HG03469 (cell line): Measurements from ENCODE around the gene SLC24A4.
"Not testable (repeated sequence)": the region's sequence is repeated elsewhere in the genome, so short reads cannot be mapped to it uniquely, and the experiment has no call there.

Experiments used
- ATAC-seq: cut with Tn5 transposase; IDR thresholded peaks from one replicate; pipeline ENCODE4 v1.9.1; 2021; ENCODE audit warnings: mild to moderate bottlenecking, moderate library complexity, moderate number of reproducible peaks; ENCODE audit not compliant: unreplicated experiment

Gene SLC24A4

DNA sequence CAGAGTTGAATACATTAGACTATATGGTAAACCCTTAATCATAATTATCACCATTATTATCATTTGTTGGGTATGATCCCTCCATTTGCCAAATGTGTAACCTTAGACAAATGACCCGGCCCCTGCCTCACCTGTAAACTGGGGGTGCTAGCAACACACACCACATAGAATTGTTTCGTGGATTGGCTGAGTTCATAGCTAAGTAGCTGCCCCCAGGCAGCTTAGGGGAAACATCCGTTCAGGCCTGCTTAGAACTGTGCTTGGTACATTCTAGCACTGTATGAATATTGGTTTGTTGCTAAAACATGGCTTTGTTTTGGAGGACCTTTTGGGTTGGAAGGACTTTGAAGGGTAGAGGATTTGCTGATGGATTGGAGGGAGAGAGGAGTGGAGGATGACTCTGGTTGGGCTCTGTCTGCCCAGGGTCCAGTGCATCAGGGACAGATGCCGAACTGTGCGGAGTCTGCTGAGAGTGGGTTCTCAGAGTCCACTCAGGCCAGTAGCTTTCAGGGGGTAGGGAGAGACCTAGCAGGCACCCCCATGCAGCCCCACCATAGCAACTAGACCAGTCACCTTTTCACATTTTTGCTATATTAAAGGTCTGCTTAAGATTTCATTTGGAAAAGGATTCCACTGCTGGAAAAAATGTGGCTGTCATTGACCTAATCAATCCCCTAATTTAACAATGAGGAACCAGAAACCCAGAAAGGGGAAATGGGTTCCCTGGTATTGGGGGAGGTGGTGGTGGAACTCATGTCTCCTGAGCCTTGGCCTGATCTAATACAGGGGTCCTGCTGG lies 192.8 kb downstream of the SLC24A4 start:
- no peak for ATAC-seq

DNA sequence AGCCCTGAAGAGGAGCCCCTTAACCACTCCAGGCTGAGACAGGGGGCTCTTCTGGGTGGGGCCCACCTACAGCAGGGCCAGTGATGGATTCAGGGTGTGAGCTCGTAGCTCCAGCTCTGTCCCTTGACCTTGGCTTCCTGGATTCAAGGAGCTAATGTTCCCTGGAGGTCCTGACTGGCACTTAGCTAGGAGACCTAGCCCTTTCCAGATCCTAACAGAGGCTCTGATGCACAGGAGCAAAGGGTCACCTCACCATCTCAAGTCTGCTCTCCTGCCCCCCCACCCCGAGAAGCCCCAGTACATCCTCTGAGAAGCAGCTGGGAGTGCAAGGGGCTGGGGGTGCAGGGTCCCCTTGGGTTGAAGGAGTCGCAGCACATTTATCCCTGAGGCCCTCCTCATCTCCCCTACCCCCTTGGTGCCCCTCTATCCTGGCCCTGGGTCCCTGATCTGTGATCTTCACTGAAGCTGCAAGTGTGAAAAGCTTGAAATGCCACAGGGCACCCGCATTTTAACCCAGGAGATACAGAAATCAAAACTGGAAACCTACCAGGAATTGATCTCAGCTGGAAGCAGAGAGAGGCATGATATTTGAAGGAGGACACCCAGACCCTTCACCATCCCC lies 193.5 kb downstream of the SLC24A4 start:
- ATAC-seq = no peak

DNA sequence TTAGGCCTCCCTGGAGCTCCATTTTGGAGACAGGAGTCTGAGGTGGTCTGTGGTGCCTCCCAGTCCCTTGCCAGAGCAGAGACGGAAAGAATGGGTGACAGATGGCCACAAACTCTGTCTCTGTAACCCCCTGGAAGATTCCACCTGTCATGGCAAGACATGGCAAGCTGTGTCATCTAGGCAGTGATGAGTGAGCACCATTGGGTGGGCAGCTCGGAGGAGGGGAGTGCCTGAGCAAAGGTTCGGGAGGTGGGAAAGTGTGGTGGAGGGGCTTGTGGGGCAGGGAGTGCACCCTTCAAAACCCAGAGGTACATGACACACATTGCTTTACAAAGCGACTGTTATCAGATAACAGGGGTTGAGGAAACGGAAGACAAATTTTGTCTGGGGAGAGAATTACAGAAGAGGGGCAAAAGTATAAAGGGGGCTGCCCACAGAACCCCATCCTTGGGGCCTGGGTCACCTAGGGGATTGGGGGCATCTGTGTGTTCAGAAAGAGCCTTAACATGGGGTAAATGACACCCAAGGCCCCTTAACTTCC lies 194.1 kb downstream of the SLC24A4 start:
- no peak for ATAC-seq

DNA sequence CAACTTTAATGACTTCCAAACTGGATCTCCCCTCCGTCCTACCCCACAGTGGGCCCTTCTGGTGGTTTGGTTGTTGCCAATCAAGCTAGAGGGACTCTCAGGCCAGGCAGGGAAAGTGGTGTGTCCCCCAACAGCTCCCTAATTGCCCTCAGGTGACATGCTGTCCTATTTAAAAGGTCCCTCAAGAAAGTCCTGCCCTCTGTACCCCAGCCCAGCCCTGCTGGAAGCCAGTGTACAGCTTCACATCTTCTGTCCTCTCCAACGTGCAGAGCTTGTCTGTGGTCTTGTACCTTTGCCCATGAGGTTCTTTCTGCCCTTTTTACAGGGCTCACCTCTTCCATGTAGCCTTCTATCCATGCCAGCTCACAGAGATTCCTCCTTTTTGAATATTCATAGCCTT lies 194.8 kb downstream of the SLC24A4 start:
- ATAC-seq = no peak

DNA sequence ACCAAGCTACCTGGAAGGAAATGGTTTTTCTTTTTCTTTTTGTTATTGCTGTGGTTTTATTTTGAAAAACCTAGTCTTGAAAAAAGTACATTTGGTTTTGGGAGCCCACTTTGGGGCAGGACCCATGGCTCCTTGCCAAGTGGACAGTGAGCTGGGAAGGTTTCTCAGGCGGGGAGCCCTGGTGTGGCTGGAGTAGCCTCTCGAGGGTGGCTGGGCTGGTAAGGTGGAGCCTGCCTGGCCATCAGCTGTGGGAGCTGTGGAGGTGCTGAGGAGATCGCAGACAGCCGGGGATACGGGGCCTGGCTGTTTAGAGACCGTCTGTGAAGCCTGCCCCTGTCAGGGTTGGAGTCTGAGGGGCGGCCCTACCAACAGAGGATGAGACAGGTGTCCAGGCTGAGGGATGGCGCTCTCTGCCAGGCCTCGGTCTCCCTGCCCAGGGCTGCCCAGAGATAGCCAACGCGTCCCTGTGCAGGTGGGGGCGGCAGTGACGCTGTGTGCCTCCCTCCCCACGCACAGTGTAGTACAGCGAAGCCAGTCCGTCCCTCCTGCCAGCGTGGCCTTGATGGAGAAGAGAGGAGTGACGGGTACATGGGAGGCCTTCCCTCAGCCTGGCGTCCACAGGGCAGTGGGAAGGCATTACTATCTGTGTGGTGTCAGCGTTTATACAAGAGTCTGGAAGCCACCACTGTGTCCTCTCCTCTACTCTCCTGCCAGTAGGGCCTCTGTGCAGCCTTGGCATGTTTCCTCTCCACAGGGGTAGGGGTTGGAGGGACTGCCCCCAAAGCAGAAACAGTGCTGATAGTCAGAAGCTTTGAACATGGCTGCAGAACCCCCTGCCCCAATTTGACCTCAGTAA lies 196.5 kb downstream of the SLC24A4 start:
- no peak for ATAC-seq

DNA sequence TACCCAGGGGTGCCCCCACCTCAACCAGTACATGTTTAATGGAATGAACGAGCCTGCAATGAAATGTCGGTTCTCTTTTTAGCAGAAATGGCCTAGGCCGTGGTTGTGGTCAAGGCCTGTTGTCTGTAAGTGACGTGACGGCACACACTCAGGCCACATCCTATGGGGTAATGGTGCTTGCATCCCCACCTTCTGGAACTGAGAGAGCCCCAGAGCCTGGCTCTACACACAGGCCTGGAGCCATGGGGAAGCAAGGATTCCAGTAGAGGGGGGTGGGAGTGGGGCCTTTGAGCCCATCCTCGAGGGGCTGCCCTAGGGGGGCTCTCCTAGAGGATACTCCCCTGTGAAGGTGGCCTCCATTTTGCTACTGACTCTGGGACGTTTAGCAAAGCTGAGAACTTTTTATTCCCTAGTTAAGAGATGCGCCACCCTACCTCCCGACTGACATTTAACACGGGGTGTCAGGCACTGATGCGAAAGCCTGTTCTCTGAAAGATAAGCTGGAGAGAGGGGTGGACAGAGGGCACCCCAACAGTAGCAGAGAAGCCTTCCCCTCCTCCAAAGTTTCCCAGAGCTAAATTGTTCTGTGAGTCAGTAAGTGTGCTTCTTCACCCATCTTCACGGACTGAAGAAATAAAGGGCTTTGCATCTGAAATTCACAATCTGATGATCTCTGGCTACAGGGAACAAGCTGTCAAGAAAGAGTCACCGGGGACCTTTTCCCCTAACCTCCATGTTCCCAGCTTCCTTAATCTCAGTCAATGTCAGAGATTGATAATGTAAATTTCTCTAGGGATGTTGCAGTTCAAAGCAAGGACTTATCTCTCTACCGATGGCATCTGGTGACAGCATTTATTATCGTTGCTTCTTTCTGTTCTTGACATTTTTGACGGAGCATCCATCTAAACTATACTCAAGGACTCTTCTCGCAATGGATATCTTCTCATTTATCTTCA lies 197.4 kb downstream of the SLC24A4 start:
- ATAC-seq = no peak

DNA sequence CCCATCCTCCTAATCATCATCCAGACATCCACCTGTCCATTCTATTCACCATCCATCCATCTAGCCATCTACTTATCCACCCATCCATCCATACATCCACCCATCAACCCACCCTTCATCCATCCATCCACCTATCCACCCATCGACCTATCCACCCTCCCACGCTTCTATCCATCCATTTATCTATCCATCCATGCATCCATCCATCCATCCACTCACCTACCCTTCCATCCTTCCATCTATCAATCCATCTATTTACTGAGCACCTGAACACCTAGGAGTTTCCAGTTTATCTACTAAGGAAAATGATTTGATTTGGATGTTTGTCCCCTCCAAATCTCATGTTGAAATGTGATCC lies 198.1 kb downstream of the SLC24A4 start:
- ATAC-seq = no peak

DNA sequence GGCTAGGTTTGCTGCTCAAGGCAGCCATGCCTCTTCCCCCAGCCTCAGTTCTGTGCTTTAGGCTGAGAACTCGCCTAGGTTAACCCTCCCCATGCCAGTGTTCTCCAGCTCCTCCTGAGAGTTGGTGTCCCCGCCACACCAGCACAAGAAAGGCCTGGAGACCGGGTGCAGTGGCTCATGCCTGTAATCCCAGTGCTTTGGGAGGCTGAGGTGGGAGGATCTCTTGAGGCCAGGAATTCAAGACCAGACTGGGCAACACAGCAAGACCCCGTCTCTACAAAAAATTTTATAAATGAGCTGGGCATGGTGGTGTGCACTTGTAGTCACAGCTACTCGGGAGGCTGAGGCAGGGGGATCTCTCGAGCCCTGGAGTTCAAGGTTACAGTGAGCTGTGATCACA lies 200.8 kb downstream of the SLC24A4 start:
- no peak for ATAC-seq

DNA sequence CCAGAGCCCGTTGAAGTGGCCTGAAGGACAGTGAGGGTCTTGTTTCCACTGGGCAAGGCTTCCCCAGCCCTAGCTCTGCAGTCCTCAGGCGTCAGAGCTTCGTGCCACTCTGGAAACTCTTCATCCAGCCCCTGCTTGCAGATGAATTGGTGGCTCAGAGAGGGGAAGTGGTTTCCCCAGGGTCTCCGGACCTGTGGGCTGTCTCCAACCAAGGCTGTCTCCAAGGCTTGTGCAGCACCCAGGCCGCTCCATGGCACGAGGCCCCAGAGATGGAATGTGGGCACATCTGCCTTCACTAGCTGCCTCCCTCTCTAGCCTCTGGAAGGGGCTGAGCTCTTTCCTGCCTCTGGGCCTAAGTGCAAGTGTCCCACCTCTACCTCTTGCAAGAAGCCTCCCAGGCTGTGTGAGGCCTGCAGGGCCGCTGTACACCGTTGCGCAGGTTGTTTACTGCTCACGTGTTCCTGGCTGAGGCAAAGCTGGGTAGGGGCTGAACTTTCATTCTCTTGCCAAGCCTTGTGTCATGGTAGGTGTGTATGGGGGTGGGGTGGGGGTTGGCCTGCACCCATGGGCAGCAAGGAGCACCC lies 201.7 kb downstream of the SLC24A4 start:
- ATAC-seq = no peak

DNA sequence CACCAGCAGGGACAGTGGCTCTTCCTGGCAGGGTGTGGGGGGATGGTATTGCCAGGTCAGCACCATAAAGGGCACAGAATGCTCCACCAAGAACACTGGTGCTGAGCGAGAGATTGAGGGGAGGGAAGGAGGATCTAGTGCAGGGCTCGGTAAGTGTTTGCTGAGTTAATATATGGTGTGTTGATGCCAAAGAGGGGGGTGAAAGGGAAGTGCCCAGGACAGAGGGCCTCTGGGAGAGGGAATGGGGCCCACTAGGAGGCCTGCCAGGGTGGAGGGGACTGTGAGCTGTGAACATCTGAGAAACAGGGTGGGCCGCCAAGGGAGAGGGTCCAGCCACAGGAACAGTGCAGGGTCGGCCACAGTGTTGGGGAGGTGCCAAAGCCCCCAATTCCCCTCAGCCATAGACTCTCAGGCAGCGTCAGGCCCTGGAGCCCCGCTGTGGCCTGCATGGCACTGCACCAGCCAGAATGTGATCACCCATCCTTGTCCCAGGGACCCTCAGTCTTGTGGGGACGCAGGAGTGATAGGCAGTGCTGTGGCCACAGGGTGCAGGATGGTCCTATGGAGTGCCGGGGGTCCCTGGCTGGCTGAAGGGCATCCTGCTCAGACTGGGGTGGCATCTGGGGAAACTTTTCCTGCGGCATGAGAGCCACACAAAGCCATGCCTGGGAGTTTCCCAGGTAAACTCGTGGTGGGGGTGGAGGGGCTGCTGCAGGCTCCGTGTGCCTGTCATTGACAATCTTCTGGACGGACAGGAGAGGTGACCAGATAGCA lies 202.5 kb downstream of the SLC24A4 start:
- ATAC-seq = no peak

DNA sequence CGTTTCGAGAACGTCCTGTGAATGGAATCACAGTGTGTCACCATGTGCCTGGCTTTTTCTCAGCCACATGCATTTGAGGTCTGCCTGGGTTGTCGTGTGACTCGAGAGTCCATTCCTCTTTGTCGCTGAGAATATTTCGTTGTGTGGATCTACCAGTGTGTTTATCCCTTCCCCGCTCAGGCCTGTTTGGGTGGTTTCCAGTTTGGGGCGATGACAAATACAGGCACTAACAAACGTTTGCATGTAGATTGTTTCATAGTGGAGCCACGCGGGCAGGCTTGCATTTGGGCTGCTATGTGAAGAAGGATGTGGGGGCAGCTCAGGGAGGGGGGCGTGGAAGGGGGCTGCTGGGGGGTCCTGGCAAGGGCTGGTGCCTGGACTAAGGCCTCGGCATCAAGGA lies 204.8 kb downstream of the SLC24A4 start:
- no peak for ATAC-seq

DNA sequence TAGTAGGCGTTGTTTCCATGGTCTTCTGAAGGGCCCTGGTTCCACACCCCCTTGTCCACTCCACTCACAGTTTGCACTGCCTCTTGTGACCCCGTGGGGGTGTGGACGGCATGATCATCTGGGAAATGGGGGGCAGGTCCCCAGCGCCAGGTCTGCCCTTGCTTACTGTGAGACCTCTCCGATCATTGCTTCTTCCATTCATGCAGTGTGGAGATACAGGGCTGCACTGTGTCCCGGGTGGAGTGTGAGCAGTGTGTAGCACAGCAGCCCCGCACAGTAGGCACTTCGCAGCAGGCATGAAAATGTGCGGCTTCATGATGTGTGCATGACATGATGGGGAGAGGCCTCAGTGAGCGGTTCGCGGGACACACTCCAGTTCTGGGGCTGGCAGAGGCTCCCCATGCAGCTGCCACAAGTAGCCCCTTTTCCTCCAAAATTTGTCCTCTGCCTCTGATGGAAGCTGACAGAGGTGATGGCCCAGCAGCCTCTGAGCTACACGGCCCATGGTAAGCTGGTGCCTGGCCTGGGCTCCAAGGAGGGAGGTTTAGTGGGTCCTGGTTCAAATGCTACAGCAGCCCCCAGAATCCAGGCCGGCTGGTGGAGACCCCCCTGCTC lies 205.6 kb downstream of the SLC24A4 start:
- ATAC-seq = no peak

DNA sequence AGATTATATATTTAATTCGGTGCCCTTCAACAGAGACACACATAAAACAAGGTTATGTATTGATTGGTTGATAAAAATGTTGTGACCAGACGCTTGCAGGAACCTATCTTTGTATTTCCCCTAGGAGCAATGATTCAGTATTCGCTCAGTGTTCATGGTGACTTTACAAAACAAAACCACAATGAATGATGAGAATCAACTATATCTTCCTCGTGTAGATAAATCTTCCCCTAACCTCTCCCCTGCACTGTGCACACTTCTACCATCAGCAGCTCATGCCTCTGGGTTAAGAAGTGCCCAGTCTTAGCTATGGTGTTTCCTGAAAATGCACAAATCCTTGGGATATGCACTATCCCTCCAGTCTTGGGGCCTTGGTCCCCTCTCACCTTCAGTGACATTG lies 206.9 kb downstream of the SLC24A4 start:
- ATAC-seq = no peak

DNA sequence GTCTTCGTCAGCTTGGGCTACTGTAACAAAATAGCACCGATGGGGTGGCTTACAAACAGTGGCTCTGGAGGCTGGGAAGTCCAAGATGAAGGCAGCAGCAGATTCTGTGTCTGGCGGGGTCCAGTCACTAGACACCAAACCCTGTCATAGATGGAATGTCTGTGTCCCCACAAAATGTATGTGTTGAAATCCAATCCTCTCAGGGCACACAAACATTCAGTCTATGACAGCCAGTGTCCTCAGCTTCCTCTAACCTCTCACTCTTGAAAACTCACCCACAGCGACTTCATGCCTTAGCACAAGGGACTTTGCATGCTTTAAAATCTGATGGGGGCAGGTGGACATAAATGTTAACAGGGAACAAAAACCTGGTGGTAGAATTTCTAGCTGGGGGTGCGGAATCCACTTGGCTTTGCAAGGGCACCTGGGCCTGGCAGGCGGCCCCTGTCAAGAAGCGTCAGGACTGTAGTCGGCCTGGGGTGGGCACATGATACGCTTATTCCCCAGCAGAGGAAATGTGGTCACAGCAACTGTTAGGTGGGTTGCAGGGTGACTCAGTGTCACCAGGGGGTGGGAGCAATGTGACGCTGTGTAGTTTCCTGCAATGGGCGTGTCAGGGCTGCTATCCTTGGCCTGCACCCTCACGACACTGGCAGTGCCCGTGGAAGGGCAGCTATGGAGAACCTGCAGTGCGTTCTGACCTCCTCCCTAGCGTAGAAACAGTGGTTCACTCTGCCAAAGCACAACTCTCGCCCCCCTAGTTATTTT lies 208.3 kb downstream of the SLC24A4 start:
- ATAC-seq = no peak

DNA sequence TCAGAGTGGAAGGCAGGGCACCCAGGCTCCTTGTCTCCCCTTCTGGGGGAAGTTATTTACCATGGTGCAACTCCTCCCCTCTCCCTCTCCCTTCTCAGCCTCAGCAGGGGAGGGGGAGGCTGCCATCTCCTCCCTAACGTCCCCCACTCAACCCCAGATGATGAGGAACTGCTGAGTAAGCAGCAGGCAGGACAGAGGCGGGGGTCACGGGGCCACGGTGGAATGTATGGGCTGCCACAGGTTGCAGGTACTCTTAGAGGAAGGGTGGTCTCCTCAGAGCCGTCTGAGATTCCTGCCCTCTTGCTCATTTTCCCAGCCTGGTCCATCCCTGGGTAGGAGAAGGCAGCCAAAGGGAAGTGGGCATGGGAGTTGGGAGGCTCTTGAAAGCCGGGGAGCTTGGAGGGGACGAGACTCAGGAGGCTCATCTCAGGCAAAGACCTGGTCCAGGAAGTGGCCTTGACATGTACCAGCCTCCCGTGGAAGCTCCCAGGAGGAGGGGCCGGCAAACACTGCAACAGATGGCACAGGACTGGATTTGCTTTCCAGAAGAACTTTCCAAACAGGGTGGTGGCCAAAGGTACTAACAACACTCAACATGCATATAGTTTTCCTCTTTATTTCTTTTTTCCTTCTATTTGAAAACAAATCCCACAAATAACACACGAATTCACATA lies 209.7 kb downstream of the SLC24A4 start:
- ATAC-seq = no peak

DNA sequence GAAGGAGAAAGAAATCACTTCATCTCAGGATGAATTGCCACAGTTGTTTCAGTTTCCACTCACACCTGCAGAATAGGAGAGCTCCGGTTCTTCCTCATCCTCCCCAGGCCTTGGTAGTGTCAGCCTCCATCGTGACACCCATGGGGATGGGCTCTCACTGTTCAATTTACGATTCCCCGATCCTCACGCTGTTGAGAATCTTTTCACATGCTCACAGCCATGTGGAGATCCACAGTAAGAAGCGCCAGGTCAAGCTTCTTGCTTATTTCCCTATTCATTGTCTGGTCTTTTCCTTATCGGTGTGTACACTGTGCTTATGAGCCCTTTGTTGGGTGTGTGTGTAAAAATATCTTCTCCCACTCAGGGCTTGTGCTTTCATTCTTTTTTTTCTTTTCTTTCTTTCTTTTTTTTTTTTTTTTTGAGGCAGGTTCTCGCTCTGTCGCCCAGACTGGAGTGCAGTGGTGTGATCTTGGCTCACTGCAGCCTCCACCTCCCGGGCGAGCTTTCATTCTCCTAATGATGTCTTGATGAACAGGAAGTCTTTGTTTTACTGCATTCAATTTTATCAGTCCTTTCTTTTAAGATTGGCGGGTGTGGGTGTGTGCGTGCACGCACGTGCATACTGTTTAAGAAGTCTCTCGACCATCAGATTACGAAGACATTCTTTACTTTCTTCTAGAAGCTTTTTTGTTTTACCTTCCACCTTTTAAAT lies 212.1 kb downstream of the SLC24A4 start:
- no peak for ATAC-seq

DNA sequence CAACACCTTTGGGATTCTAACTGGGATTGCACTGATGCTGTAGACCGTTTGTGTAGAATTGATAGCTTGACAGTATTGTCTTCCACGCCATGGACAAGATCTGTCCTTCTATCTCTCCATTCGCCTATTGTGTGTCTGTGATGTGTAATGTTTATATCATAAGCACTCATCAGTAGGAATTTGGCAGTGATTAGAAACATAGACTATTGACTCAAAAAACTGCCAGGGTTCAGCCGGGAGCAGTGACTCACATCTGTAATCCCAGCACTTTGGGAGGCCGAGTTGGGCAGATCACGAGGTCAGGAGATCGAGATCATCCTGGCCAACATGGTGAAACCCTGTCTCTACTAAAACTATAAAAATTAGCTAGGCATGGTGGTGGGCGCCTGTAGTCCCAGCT lies 213.3 kb downstream of the SLC24A4 start:
- ATAC-seq = not testable (repeated sequence)
